ENCODE results near the gene UGT2B11.

GRCh38 chr4:69154021-69154420 lies 60.5 kb downstream of the UGT2B11 start:
- TF ChIP-seq POLR2A (IDR thresholded peaks at IDR 0.05; ENCODE audit: borderline replicate concordance, extremely low read depth, insufficient read depth, insufficient read length) (no peak), EZH2phosphoT487 (IDR thresholded peaks at IDR 0.05; ENCODE audit: borderline replicate concordance) (no peak), POLR2AphosphoS5 (IDR thresholded peaks at IDR 0.05; ENCODE audit: low read depth, low read length) (no peak), RAD21 (IDR thresholded peaks at IDR 0.05; ENCODE audit: low read depth) (no peak), REST (IDR thresholded peaks at IDR 0.05; ENCODE audit: low read depth) (no peak)
